Pancreas (tissue), 10 donors: ENCODE measurements around the gene HIVEP2. TPM values are rescaled to one million over a fixed set of nuclear protein-coding genes. Genes with fewer than 3 reads are reported as not detected.

Source experiments
- ATAC-seq, 4 donors: fragments of 200-7000 bp; cut with Tn5 transposase; one replicate each; pipeline versions ENCODE4 v1.8.0 to v1.9.1; 2020; ENCODE audit warnings: mild to moderate bottlenecking in 4 of 4, moderate library complexity in 4 of 4
- DNase-seq, 6 donors: peaks; one replicate each; pipeline ENCODE4 v3.0.0-alpha.2; 2020
- FAIRE-seq: peaks from 2 replicates; lab custom pipeline; 2012; peaks lifted over from hg19 to GRCh38; lab: Jason Lieb, UNC
- H3K27ac ChIP-seq, 4 donors: fragments of 200-600 bp; sonication (generic); 1 replicate in 3 of 4; 2 replicates in 1 of 4; pipeline versions ENCODE4 v1.5.0 to v1.8.0; 2020
- H3K27me3 ChIP-seq, 4 donors: fragments of 200-600 bp; one replicate each; pipeline ENCODE4 v1.8.0; 2021
- H3K36me3 ChIP-seq, 3 donors: fragments of 200-600 bp; sonication (generic) in 1 of 3; one replicate each; pipeline versions ENCODE4 v1.5.0 to v1.8.0; 2020 to 2021
- H3K4me1 ChIP-seq, 3 donors: fragments of 200-600 bp; one replicate each; pipeline ENCODE4 v1.8.0; 2021
- H3K4me3 ChIP-seq, 4 donors: fragments of 200-600 bp; sonication (generic) in 2 of 4; one replicate each; pipeline versions ENCODE4 v1.5.0 to v1.8.0; 2020 to 2021
- H3K9me3 ChIP-seq, 4 donors: fragments of 200-600 bp; one replicate each; pipeline ENCODE4 v1.8.0; 2021
- CTCF ChIP-seq, 4 donors: fragments of 200-600 bp; sonication (generic) in 3 of 4; IDR thresholded peaks; one replicate each; pipeline versions ENCODE4 v1.5.0 to v1.8.0; 2021; ENCODE audit warnings: antibody characterized with exemption in 4 of 4
- WGBS, 2 donors: extraction: QIAGEN DNeasy Blood & Tissue Kit; methylation state at CpG; one replicate each; pipeline ENCODE4 v1.1.7; 2013; 5-methylcytosine and 5-hydroxymethylcytosine counted together
- intact Hi-C, 3 donors: fragments of 100-400 bp; cut with DNase I; formaldehyde crosslinking; loops; one replicate each; pipeline versions ENCODE4 v1.11.1 to v1.14.2; 2022
- polyA plus RNA-seq, 2 donors: library from polyadenylated mRNA; stranded (reverse); fragments of 200-250 nt; gene quantifications; one replicate each; pipeline ENCODE4 v1.2.3, GENCODE V29; 2013
- total RNA-seq, 6 donors: library from RNA; stranded (reverse); fragmentation: NEBNext Ultra II Directional in 4 of 6; extraction: Animal tissue kit (Norgen Biotek cat#: 25700) in 4 of 6; gene quantifications; one replicate each; pipeline versions ENCODE4 v1.2.1 to v1.2.4, GENCODE V29; 2021 to 2023
- donor health status: healthy with polysubstance abuse.
- donor health status: DM: no; HTN: no; CAD: no; lungs with moderate emphysema.
- donor health status: DM: no; HTN: no; CAD: no.
- donor health status: control.
- donor health status: control.
- donor health status: Bipolar disorder and iron deficiency.
- donor health status: DM: yes; HTN: yes; CAD: no.
- donor health status: DM: no; HTN: no; CAD: no.
- donor health status: DM: no; HTN: no; CAD: no.
- donor health status: DM: yes; HTN: yes; CAD: no.

The HIVEP2 gene
- total and polyA plus RNA-seq, 8 donors = 3.8 to 14.0 (median 8.6) TPM

GRCh38 chr6:142758629-142759025 is 186.3 kb downstream of the HIVEP2 start:
- no peak for TF ChIP-seq CTCF (IDR thresholded peaks at IDR 0.05)

DNA sequence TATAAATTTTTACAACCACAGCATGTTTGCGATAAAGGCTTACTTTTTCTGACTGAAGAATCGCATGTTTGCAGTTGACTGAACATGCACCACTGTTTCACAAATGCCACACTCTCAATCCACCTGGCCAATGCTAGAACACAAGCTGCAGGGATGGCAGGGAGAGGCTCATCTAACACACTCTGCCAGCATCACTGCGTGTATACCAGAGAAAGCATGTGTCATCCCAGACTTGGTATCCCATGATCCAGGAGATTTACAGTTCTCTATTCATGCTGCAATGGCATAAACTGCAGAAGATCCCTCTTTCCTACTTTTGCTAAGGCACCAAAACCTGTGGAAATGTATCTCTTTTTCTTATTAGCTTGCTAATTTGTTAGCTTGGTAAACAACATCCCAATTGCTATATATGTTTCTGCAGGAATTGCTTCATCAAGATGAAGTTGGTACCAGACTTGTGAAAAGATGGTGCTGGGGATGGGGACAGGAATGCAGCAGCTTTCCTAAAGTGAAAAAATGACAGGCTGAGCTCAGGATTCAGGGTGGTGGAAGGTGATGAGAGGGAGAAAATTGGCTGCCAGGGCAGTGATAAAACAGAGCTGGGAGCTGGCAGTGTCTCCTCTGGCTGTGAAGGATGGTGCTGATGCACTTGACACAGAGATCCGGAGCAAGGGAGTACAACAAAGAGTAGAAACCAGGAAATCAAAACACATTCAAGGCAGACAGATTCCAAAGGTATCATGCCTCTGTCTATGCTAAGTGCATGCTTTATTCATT is 186.9 kb downstream of the HIVEP2 start:
- 92 to 94% methylated on average over 4 of the region's 4 CpGs for WGBS, 2 donors

More at GRCh38 chr6:142758629-142759025, 186.3 kb downstream of the HIVEP2 start:
- intact Hi-C loops = no loop called here
- no peak for DNase-seq
- no peaks in the 10 kb centered on the region for H3K27me3 ChIP-seq
- H3K9me3 ChIP-seq = no peaks in the 10 kb centered on the region
- no peak overlapping the region for H3K4me3 ChIP-seq
- H3K4me1 ChIP-seq = no peaks in the 10 kb centered on the region
- H3K27ac ChIP-seq = no peak overlapping the region
- H3K36me3 ChIP-seq = peaks cover 2 to 41% (median 18%) of the 10 kb centered on the region in 3 donors
- no peak for FAIRE-seq
- no peak for ATAC-seq
- 91 to 95% methylated on average over 4 of the region's 4 CpGs for WGBS, 2 donors

GRCh38 chr6:142756215-142756630 is 188.8 kb downstream of the HIVEP2 start:
- Histone ChIP-seq H3K36me3 (peaks cover 2 to 43% (median 18%) of the 10 kb centered on the region in 3 donors), H3K4me1 (no peaks in the 10 kb centered on the region), H3K27me3 (no peaks in the 10 kb centered on the region), H3K27ac (no peak overlapping the region), H3K4me3 (no peak overlapping the region), H3K9me3 (no peaks in the 10 kb centered on the region)
- 70 to 88% methylated on average over 2 of the region's 2 CpGs for WGBS, 2 donors
- intact Hi-C loops = no loop called here
- FAIRE-seq (no peak), DNase-seq (no peak), ATAC-seq (peak in 1 of 4 donors; percentile 24)
- no peak for TF ChIP-seq CTCF (IDR thresholded peaks at IDR 0.05)

More for the DNA sequence above, 186.9 kb downstream of the HIVEP2 start:
- Histone ChIP-seq H3K27me3 (no peaks in the 10 kb centered on the region), H3K27ac (no peak overlapping the region), H3K4me1 (no peaks in the 10 kb centered on the region), H3K9me3 (no peaks in the 10 kb centered on the region), H3K4me3 (no peak overlapping the region), H3K36me3 (peaks cover 2 to 47% (median 21%) of the 10 kb centered on the region in 3 donors)
- ATAC-seq (no peak), DNase-seq (no peak), FAIRE-seq (no peak)
- intact Hi-C loops = no loop called here
- TF ChIP-seq CTCF (IDR thresholded peaks at IDR 0.05) = no peak

DNA sequence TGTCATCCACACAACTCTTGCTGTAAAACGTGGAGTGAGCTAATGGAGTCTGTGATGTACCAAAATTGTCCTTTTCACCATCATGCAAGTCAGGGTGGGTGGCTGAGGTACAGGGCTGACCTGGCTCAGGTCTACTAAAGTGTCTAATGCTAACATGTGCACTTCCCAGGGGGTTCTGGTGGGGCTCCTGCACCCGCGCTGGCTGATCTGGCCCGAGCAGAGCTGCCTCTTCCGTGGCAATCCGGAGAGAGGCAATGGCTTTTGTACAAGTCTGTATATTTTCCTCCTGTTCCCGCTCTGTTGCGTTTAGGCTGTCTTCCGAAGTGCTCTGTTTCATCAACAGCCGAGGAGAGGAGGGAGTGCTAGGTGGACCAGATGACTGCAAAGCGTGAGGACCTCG is 191.8 kb downstream of the HIVEP2 start:
- ATAC-seq (no peak), DNase-seq (no peak), FAIRE-seq (no peak)
- no peaks in the 10 kb centered on the region for H3K27me3 ChIP-seq
- H3K36me3 ChIP-seq = peaks cover 0 to 13% (median 4%) of the 10 kb centered on the region in 3 donors
- no peaks in the 10 kb centered on the region for H3K4me1 ChIP-seq
- 94 to 95% methylated on average over 12 of the region's 12 CpGs for WGBS, 2 donors
- TF ChIP-seq CTCF (IDR thresholded peaks at IDR 0.05) = no peak
- H3K27ac ChIP-seq = no peak overlapping the region
- H3K4me3 ChIP-seq = no peak overlapping the region
- intact Hi-C loops = no loop called here
- no peaks in the 10 kb centered on the region for H3K9me3 ChIP-seq

DNA sequence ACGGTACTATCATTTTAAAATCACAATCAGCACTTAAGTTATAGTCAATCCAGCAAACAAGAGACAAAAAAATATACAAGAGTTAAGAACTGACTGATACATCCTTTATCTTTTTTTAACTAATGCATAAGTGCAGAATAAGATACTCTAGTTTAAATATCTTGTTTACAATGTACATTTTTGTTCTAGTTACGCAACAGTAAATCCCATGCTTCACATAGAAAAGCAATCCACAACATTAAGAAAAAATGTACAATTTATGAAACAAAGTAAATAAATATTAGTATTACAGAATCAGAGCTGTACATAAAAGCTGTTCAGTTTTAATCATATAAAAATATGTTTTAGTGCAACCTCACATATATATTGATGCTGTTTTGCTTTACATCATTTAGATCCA is 192.6 kb downstream of the HIVEP2 start:
- 93 to 100% methylated on average over 2 of the region's 2 CpGs for WGBS, 2 donors
- no peak for FAIRE-seq
- no peak overlapping the region for H3K27ac ChIP-seq
- no peak overlapping the region for H3K4me3 ChIP-seq
- no peak for TF ChIP-seq CTCF (IDR thresholded peaks at IDR 0.05)
- intact Hi-C loops = no loop called here
- DNase-seq = no peak
- H3K36me3 ChIP-seq = peaks cover 0 to 12% (median 4%) of the 10 kb centered on the region in 3 donors
- H3K9me3 ChIP-seq = no peaks in the 10 kb centered on the region
- no peaks in the 10 kb centered on the region for H3K27me3 ChIP-seq
- H3K4me1 ChIP-seq = no peaks in the 10 kb centered on the region
- ATAC-seq = no peak
